ENCODE data around the gene OSGEPL1.
"Not testable (repeated sequence)": the region's sequence is repeated elsewhere in the genome, so short reads cannot be mapped to it uniquely, and the experiment has no call there.

Gene OSGEPL1

DNA sequence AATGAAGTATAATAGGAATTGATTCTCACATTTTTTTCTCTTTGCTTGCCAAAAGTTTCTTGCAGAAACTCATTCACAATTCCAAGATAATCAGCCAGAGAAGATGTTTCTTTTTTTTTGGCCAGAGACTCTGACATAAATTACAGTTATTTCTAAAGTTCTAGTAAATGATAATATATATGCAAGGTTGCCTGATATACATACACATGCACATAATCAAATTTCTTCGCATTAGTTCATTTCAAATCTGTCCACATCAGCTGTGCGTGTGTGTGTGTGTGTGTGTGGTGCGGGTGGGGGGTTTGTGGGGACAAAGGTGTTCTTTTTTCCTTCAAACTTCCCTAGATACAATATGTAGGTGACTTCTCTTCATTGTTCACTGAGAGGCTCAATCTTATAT, 33.2 kb downstream of the OSGEPL1 start:
- DNase-seq, result no peak

GRCh38 chr2:189726849-189727248, 35.7 kb downstream of the OSGEPL1 start:
- DNase-seq, result no peak

DNA sequence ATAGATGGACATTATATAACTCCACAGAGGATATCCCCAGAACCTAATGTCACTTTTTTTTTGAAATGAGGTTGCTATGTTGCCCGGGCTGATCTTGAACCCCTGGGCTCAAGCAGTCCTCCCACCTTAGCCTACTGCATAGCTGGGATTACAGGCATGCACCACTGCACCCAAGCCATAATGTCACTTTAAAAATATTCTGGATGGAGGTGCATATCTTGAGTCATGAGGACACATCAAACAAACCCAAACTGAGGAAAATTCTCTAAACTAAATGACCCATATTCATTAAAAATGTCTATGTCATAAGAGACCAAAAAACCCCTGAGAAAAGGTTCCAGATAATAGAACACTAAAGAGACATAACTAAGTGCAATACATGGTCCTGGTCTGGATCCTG, 36.3 kb downstream of the OSGEPL1 start:
- no peak for DNase-seq

DNA sequence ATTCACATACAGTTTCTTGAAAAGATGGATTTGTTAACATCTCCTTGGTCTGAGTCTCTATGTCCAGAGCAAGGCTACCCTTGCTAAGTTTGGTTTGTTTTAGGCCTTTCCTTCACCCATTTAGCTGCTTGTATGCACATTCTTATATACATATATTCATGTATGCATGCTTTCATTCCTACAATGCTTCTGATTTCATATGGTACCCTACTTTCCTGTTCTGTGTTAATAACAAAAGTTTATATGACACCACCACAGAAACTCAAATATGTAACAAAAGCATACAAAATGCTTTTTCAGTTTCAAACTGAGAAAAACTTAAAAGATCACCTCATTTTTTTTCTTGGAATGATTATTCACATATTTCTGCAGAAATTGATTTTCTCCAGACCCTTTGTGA, 39.4 kb downstream of the OSGEPL1 start:
- no peak for DNase-seq

DNA sequence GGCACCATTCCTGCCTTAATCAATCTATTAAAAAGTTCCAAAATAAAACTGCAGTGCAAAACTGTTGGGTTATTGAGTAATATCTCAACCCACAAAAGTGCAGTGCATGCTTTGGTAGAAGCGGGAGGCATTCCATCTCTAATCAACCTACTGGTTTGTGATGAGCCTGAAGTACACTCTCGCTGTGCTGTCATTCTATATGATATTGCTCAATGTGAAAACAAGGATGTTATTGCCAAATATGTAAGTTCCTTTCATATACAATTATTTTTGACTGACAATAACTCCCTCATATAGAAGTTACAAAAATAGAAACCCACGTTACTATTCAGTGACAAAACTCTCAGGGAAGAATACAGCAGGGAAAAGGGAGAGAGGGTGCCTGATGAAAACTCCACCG, 43.0 kb downstream of the OSGEPL1 start:
- no peak for DNase-seq

DNA sequence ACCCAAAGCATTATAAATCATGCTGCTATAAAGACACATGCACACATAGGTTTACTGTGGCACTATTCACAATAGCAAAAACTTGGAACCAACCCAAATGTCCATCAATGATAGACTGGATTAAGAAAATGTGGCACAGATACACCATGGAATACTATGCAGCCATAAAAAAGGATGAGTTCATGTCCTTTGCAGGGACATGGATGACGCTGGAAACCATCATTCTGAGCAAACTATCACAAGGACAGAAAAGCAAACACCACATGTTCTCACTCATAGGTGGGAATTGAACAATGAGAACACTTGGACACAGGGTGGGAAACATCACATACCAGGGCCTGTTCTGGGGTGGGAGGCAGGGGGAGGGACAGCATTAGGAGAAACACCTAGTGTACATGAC, 45.0 kb downstream of the OSGEPL1 start:
- DNase-seq, result not testable (repeated sequence)

GRCh38 chr2:189709501-189710221, 52.9 kb downstream of the OSGEPL1 start:
- no peak for DNase-seq

DNA sequence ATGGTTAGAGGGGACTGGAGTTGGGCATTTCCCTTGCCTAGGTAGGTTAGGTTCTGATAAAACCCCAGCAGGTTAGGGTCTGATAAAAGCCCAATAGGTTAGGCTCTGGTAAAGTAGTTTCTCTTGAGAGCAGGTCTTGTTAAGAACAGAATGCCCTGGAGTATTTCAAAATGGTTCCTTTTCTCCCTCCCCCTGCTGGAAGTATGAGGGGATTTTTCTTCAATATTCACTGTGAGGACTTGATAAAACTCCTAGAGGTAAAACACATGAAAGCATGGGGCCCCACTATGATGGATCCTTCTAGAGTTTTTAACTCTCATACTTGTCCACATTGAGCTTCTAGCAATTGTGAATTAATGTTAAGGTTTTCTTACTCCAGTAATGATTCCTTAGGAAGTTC, 60.5 kb downstream of the OSGEPL1 start:
- DNase-seq, result no peak

DNA sequence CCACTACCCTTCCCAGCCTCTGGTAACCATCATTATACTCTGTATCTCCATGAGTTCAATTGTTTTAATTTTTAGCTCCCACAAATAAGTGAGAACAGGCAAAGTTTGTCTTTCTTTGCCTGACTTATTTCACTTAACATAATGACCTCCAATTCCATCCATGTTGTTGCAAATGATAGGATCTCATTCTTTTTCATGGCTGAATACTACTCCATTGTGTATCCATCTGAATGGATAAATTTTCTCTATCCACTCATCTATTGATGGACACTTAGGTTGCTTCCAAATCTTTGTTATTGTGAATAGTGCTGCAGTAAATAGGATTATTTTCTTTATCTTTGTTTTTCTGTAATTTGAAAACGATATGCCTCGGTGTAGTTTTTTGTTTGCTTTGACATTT, 61.9 kb downstream of the OSGEPL1 start:
- no peak for DNase-seq

DNA sequence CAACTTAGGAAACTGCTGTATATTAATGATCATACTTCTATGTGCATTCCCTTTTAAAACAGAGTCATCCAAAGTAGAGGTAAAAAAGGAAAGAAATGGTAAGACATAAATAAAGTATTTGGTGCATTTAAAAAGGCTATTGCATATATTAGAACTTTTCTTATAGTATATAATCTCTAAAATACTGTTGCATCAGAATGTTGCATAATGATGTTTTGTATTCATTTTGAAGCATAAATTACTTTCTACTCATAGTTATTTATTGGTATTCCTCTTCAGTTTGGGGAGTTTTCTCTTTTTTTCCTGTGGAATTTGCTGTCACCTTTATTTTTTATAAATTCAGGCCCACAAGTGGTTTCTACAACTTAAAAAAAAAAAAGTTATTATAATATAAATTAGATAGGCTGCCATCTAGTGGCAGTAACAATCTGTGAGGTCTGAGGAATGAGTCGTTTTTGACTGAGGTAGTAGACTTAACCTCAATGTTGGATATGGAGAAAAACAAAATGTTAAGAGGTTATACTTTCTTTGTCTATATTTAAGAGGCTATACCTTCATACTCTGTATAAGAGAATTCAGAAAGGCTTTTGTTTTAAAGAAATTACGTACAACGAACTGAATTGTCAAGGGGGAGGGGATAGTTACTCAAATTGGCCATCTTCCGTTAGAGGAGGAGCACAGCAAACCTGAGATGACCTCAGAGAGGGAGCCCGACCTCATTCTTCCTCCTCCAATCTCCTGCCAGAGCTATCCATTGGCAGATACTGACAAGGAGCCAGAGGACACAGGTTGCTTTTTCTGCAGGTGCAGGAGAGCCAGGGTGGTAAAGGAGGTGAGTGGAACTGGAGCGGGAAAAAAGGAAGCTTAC, 64.3 kb downstream of the OSGEPL1 start:
- peak; percentile 22 for DNase-seq

Data from activated naive CD4-positive, alpha-beta T cell treated with Interleukin-2 at 50 U/mL for 16 hours (primary cell).